Measurements from ENCODE around the gene TMEM50A.

GRCh38 chr1:25360596-25361581 lies 22.8 kb downstream of the TMEM50A start:
- TF ChIP-seq POLR2AphosphoS5 (IDR thresholded peaks at IDR 0.05; ENCODE audit: borderline replicate concordance, low read depth, low read length) (no peak), EZH2 (IDR thresholded peaks at IDR 0.05) (no peak)
